ENCODE measurements around the gene TIAM1. TPM values are rescaled to one million over a fixed set of nuclear protein-coding genes. Genes with fewer than 3 reads are reported as not detected.

Gene TIAM1
- total RNA-seq, 1 experiment from 2014 or later: 15.2 TPM

GRCh38 chr21:31371715-31372470 lies 27.8 kb upstream of the TIAM1 start:
- BruUV-seq (replicated peaks): no TSS peak
- DNase-seq: no peak
- no peak for TF ChIP-seq CTCF (IDR thresholded peaks at IDR 0.05; ENCODE audit: unreplicated experiment)
- intact Hi-C loops (cut with micrococcal nuclease; ENCODE audit: unreplicated experiment): no loop called here
- H3K9me3 Mint-ChIP-seq (ENCODE audit: low read depth, unreplicated experiment): no peaks in the 10 kb centered on the region
- H3K4me1 Mint-ChIP-seq (ENCODE audit: low read depth, unreplicated experiment): peaks cover 5% of the 10 kb centered on the region
- no peaks in the 10 kb centered on the region for H3K36me3 Mint-ChIP-seq (ENCODE audit: insufficient read depth, unreplicated experiment)
- H3K27ac Mint-ChIP-seq (ENCODE audit: unreplicated experiment): no peak overlapping the region
- no peak overlapping the region for H3K4me3 Mint-ChIP-seq (ENCODE audit: low read depth, unreplicated experiment)
- no peaks in the 10 kb centered on the region for H3K27me3 Mint-ChIP-seq (ENCODE audit: unreplicated experiment)
- CTCF ChIA-PET: no interaction called here

- no peak for TF ChIP-seq CTCF (IDR thresholded peaks at IDR 0.05; ENCODE audit: unreplicated experiment)
- no peaks in the 10 kb centered on the region for H3K36me3 Mint-ChIP-seq (ENCODE audit: insufficient read depth, unreplicated experiment)
- H3K9me3 Mint-ChIP-seq (ENCODE audit: low read depth, unreplicated experiment): no peaks in the 10 kb centered on the region
- no peaks in the 10 kb centered on the region for H3K27me3 Mint-ChIP-seq (ENCODE audit: unreplicated experiment)
- BruUV-seq (replicated peaks): no TSS peak
- intact Hi-C loops (cut with micrococcal nuclease; ENCODE audit: unreplicated experiment): no loop called here
- no peak overlapping the region for H3K27ac Mint-ChIP-seq (ENCODE audit: unreplicated experiment)
- no peak for DNase-seq
- H3K4me1 Mint-ChIP-seq (ENCODE audit: low read depth, unreplicated experiment): peaks cover 9% of the 10 kb centered on the region
- H3K4me3 Mint-ChIP-seq (ENCODE audit: low read depth, unreplicated experiment): no peak overlapping the region
- CTCF ChIA-PET: no interaction called here
Measured at GRCh38 chr21:31370893-31371544, 27.0 kb upstream of the TIAM1 start.

GRCh38 chr21:31370281-31370892 lies 26.3 kb upstream of the TIAM1 start:
- DNase-seq: no peak
- Mint-ChIP-seq H3K27me3 (ENCODE audit: unreplicated experiment) (no peaks in the 10 kb centered on the region), H3K4me1 (ENCODE audit: low read depth, unreplicated experiment) (peaks cover 9% of the 10 kb centered on the region), H3K36me3 (ENCODE audit: insufficient read depth, unreplicated experiment) (no peaks in the 10 kb centered on the region), H3K27ac (ENCODE audit: unreplicated experiment) (no peak overlapping the region), H3K4me3 (ENCODE audit: low read depth, unreplicated experiment) (no peak overlapping the region), H3K9me3 (ENCODE audit: low read depth, unreplicated experiment) (no peaks in the 10 kb centered on the region)
- intact Hi-C loops (cut with micrococcal nuclease; ENCODE audit: unreplicated experiment): no loop called here
- TF ChIP-seq CTCF (IDR thresholded peaks at IDR 0.05; ENCODE audit: unreplicated experiment): no peak
- no TSS peak for BruUV-seq (replicated peaks)
- CTCF ChIA-PET: no interaction called here

GRCh38 chr21:31368361-31368760 lies 24.3 kb upstream of the TIAM1 start:
- Mint-ChIP-seq H3K4me3 (ENCODE audit: low read depth, unreplicated experiment) (no peak overlapping the region), H3K36me3 (ENCODE audit: insufficient read depth, unreplicated experiment) (no peaks in the 10 kb centered on the region), H3K27me3 (ENCODE audit: unreplicated experiment) (no peaks in the 10 kb centered on the region), H3K27ac (ENCODE audit: unreplicated experiment) (no peak overlapping the region), H3K9me3 (ENCODE audit: low read depth, unreplicated experiment) (no peaks in the 10 kb centered on the region), H3K4me1 (ENCODE audit: low read depth, unreplicated experiment) (peaks cover 20% of the 10 kb centered on the region)
- CTCF ChIA-PET: no interaction called here
- intact Hi-C loops (cut with micrococcal nuclease; ENCODE audit: unreplicated experiment): no loop called here
- TF ChIP-seq CTCF (IDR thresholded peaks at IDR 0.05; ENCODE audit: unreplicated experiment): no peak
- no peak for DNase-seq
- BruUV-seq (replicated peaks): no TSS peak
